Memory B cell (primary cell): Measurements from ENCODE around the gene IQSEC1.

Experiments used
- ATAC-seq: fragments of 150-1000 bp; cut with Tn5 transposase; 2 replicates; pipeline ENCODE4 v1.10.0; 2021; ENCODE audit warnings: low read depth, mild to moderate bottlenecking, moderate library complexity
- DNase-seq, 2 donors: peaks; one replicate each; pipeline ENCODE4 v3.0.0; 2022; ENCODE audit warnings: low spot score in 2 of 2
- H3K27ac Mint-ChIP-seq: one replicate; pipeline ENCODE4 v1.8.0; 2022; ENCODE audit warnings: mild to moderate bottlenecking, moderate library complexity, mixed read lengths
- H3K27me3 Mint-ChIP-seq: one replicate; pipeline ENCODE4 v1.8.0; 2022; ENCODE audit warnings: mixed read lengths
- H3K36me3 Mint-ChIP-seq: one replicate; pipeline ENCODE4 v1.8.0; 2022; ENCODE audit warnings: mild to moderate bottlenecking, mixed read lengths
- H3K4me1 Mint-ChIP-seq: one replicate; pipeline ENCODE4 v1.8.0; 2022; ENCODE audit warnings: mixed read lengths
- H3K4me3 Mint-ChIP-seq: one replicate; pipeline ENCODE4 v1.8.0; 2022; ENCODE audit warnings: mild to moderate bottlenecking, moderate library complexity, mixed read lengths
- H3K9me3 Mint-ChIP-seq: one replicate; pipeline ENCODE4 v1.8.0; 2022; ENCODE audit warnings: mixed read lengths

The IQSEC1 gene

DNA sequence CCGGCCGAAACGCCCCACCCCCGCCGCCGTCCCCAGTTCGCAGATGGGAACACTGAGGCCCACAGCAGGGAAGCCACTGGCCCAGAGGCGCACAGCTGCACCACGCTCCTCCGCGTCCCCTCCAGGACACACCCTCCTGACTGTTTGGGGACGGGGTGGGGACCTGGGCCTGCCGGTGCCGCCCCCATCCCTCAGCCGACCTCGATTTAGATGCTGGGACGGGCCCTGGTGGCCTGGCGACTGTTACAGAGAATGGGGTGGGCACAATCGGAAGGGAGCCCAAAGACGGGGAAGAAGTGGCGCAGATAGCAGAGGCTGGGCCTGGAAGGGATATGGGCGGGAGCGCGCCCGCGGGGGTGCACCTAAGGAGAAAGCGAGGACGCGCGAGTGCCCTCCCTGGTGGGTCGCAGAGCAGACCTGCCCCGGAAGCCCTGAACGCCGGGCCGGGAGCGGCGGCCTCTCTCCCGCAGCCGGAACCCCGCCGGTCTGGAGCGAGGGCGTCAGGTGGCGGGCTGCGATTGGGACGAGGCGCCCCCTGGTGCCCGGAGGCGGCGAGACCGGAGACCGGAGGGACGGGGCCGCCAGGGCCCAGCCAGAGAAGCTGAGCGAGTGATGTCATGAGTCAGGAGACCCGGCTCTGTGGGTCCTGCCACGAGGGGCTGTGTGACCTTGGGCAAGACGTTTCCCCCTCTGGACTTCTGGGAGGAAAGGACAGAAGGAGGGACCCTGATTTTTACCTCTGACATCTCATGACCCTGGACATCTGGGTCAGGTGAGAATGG lies 78.4 kb downstream of the IQSEC1 start:
- Mint-ChIP-seq H3K4me3 (peak overlapping the region; percentile 92), H3K27me3 (no peaks in the 10 kb centered on the region), H3K36me3 (peaks cover 15% of the 10 kb centered on the region), H3K27ac (peak overlapping the region; percentile 96), H3K4me1 (peaks cover 61% of the 10 kb centered on the region), H3K9me3 (no peaks in the 10 kb centered on the region)
- DNase-seq (peak; percentile 86 to 93), ATAC-seq (peak; percentile 79)

DNA sequence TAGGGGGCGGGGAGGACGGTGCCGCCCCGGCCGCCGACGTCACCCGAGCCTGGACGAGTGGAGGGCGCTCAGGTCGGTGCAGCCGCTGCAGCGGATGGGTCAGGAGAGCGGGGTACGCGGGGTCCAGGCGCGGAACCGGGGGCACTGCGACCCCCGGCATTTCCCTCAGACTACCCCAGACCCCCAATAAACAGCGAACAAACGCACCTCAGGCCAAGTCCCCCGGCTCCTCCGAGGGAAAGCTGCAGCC lies 78.9 kb downstream of the IQSEC1 start:
- ATAC-seq, result no peak
- Mint-ChIP-seq H3K27me3 (no peaks in the 10 kb centered on the region), H3K36me3 (peaks cover 15% of the 10 kb centered on the region), H3K4me3 (peak overlapping the region; percentile 92), H3K4me1 (peaks cover 59% of the 10 kb centered on the region), H3K9me3 (no peaks in the 10 kb centered on the region), H3K27ac (peak overlapping the region; percentile 96)
- DNase-seq, result no peak

DNA sequence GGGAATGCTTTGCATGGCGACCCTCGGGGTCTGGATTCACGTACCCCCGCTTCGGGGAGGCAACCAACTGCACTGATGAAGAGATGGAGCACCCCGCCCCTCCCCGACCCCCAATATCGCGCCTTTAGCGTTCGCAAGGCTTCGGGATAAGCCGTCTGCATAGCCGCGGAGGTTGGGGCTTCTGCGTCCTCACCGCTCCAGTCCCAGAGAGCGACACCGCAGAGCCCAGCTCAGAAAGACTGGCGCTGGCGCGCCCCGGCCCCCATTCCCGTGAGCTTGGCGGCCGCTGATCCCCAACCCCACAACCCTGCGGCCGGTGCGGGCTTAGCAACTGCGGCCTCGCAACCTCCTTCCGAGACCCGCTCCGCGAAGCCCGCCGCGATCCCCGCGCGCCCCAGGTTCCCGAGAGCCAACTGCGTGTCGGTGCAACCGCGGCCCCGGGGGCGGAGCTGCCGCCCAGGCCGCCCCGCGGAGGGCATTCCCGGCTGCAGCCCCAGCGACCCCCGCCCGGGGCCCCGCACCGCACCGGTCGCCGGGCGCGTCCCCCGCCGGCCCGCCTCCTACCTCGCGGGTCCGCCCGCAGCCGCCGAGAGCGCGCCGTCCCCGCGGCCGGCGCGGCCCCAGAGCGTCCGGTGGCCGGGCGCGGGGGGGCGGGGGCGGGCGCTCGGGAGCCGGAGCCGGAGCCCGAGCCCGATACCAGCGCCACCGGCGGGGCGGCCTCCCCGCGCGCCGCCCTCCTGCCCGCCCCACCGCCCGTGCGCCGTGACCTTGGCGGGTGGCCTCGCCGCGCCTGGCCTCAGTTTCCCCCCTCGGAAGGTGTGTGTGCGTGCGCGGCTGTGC lies 79.5 kb downstream of the IQSEC1 start:
- Mint-ChIP-seq H3K36me3 (peaks cover 14% of the 10 kb centered on the region), H3K27me3 (no peaks in the 10 kb centered on the region), H3K4me3 (peak overlapping the region; percentile 92), H3K4me1 (peaks cover 57% of the 10 kb centered on the region), H3K27ac (peak overlapping the region; percentile 96), H3K9me3 (no peaks in the 10 kb centered on the region)
- no peak for DNase-seq
- peak; percentile 5 for ATAC-seq

DNA sequence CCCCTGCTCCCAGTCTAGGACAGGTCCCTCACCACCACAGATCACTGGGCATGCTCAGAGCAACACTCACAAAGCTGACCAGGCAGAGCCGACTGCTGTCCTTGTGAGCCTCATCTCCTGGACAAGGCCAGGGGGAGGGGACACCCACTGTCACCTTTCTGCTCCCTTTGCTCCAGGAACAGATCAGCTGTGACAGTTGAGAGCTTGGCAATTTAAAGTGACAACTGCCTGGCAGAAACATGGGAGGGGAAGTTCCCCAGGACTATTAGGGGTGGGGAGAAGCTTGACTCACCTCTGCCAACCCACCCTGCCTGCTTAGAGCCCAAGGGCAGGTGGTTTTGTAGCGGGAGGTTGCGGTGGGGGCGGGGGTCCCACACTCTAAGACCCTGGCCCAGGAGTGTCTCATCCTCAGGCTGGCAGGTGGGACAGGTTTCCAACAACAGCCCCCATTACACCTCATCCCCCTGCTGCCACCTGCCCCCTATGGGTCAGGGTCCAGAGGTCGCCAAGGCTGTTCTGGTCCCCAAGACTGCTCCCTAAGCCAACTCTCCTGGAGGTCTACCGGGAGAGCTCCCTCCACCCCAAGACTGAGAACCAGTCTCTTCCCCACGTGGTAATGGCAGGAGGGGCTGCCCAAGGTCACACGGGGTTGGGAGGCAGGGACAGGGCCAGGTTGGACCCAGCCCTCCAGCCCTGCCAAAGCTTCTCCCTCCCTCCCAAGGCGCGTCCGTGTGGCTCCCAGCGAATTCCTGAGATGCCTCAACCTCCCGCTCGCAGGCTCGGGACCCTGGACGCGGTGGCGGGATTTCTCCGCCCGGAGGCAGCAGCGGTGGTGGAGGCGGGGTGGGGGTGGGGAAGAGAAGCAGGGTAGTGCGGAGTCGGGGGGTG lies 80.4 kb downstream of the IQSEC1 start:
- no peaks in the 10 kb centered on the region for H3K27me3 Mint-ChIP-seq
- H3K27ac Mint-ChIP-seq, result no peak overlapping the region
- H3K9me3 Mint-ChIP-seq, result no peaks in the 10 kb centered on the region
- no peak for ATAC-seq
- peaks cover 52% of the 10 kb centered on the region for H3K4me1 Mint-ChIP-seq
- peaks cover 11% of the 10 kb centered on the region for H3K36me3 Mint-ChIP-seq
- peak overlapping the region; percentile 53 for H3K4me3 Mint-ChIP-seq
- DNase-seq, result no peak

DNA sequence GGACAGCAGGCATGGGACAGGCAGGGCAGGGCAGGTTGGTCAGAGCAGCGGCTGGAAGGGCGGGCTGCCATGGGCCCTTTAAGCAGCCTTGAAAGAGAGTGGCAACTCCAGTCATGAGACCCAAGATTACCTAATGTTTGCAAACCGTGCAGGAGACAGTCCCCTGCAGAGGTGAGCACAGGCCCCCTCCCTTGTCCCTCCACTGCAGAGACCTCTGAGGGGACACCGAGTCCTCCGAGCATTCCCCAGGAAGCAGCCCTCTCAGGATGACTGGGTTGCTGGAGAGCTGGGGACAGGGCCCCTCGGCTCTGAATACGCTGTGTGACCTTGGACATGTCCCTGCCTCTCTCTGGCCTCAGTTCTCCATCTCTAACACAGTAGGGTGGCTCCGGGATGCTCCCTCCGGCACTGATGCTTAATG lies 81.4 kb downstream of the IQSEC1 start:
- DNase-seq (no peak), ATAC-seq (no peak)
- H3K4me3 Mint-ChIP-seq, result no peak overlapping the region
- peaks cover 57% of the 10 kb centered on the region for H3K4me1 Mint-ChIP-seq
- H3K27me3 Mint-ChIP-seq, result no peaks in the 10 kb centered on the region
- no peaks in the 10 kb centered on the region for H3K9me3 Mint-ChIP-seq
- peaks cover 20% of the 10 kb centered on the region for H3K36me3 Mint-ChIP-seq
- H3K27ac Mint-ChIP-seq, result no peak overlapping the region

DNA sequence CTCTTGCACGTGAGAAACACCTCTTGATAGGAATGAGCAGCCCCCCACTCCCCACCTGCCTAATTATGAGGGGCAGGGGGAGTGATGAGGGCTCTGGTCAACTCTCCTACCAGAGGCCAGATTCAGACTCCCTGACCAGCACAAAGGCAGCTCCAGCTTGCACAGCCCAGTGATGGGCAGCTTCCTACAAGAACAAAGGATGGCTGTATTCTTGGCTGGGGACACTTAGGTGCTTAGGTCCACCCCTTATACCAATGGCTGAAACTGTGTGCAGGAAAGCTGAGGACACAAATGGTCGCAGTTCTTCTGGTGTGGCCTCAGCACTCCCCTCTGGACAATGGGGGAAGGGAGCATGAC lies 81.8 kb downstream of the IQSEC1 start:
- H3K36me3 Mint-ChIP-seq, result peaks cover 16% of the 10 kb centered on the region
- H3K27ac Mint-ChIP-seq, result no peak overlapping the region

DNA sequence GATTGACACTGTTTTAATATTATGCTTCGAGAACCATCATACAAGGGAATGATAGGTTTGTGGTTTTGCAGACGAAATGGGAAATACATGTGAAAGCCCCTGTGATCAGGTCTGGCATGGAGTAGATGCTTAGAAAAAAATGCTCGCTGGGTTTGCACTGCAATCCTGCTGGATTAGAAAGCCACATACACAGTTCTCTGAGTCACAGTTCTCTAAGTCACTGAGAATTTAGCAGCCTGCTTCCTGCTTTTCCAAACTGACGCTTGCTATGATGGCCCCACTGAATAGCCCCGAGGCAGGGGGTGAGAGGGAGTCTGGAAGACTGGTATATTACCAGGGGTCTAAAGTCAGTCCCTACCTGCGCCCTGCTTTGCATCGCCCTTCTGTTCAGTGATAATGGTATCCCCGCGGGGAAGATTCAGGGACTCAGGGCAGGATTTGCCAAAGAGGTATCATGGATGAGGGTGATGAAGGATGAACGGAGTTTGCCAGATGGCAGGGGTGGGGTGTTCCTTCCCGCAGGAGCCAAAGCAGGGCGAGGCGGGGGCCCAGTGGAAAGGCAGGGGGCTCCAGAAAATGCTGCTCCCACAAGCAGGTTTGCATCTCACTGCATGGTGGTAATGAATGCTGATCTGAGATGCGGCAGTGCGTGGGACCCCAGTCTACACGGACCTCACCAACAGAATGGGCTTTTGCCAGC lies 82.3 kb downstream of the IQSEC1 start:
- H3K4me1 Mint-ChIP-seq, result peaks cover 57% of the 10 kb centered on the region
- DNase-seq (no peak), ATAC-seq (no peak)
- H3K9me3 Mint-ChIP-seq, result no peaks in the 10 kb centered on the region
- no peak overlapping the region for H3K4me3 Mint-ChIP-seq
- H3K27me3 Mint-ChIP-seq, result no peaks in the 10 kb centered on the region
- H3K27ac Mint-ChIP-seq, result no peak overlapping the region
- H3K36me3 Mint-ChIP-seq, result peaks cover 16% of the 10 kb centered on the region

More for the DNA sequence above, 81.8 kb downstream of the IQSEC1 start:
- H3K9me3 Mint-ChIP-seq, result no peaks in the 10 kb centered on the region
- H3K4me1 Mint-ChIP-seq, result peaks cover 56% of the 10 kb centered on the region
- H3K27me3 Mint-ChIP-seq, result no peaks in the 10 kb centered on the region
- no peak overlapping the region for H3K4me3 Mint-ChIP-seq
- DNase-seq (no peak), ATAC-seq (no peak)

DNA sequence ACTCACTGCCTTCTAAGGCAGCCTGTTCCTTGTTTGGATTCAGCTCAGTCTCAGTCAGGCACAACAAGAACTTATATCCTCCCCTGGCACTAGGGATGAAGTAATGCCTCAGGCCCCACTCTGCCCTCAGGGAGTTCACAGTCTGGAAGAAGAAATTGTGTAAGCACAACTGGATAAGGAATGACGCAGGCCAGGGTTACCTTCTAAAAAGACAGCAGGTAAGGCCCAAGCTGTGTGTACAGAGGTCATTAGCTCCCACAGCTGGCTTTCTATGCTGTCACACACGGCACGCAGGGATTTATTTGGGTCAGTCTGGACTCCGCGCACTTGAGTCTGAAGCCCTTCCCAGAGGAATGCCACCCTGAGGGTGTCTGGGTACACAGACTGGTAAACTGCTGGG lies 82.9 kb downstream of the IQSEC1 start:
- H3K9me3 Mint-ChIP-seq, result no peaks in the 10 kb centered on the region
- DNase-seq, result no peak
- no peak overlapping the region for H3K4me3 Mint-ChIP-seq
- no peaks in the 10 kb centered on the region for H3K27me3 Mint-ChIP-seq
- H3K4me1 Mint-ChIP-seq, result peaks cover 57% of the 10 kb centered on the region
- H3K27ac Mint-ChIP-seq, result no peak overlapping the region
- no peak for ATAC-seq
- peaks cover 16% of the 10 kb centered on the region for H3K36me3 Mint-ChIP-seq

DNA sequence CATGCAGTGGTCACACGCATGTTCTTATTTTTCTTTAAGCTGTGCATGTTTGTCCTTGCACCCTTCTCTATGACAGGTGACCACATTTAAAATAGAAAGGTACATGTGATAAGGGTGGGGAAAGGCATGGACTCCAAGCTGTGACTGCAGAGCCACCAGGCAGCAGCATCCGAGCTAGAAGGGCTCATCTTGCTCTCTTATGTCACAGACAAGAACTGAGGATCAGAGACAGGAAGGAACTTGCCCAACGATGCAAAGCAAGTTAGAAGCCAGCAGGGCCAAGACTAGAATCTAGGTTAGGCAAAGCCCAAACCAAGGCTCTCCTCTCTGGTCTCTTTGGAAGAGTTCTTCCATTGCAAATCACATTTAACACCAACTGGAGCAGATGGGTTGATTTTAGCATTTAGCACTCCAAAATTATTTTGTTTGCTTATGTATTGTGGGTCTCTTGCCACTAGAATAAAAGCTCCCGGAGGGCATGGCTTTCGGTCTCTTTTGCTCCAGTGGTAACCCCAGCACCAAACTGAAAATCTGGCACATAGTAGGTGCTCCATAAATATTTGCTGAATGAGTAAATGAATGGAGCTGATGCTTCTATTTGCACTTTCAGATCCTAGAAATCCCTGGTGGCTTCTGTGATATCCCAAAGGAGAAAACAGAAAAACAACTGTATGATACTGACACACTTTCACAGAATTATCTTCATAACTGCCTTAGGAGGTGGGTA lies 84.3 kb downstream of the IQSEC1 start:
- DNase-seq (no peak), ATAC-seq (no peak)
- Mint-ChIP-seq H3K36me3 (peaks cover 13% of the 10 kb centered on the region), H3K4me1 (peaks cover 56% of the 10 kb centered on the region), H3K27me3 (no peaks in the 10 kb centered on the region), H3K4me3 (no peak overlapping the region), H3K9me3 (no peaks in the 10 kb centered on the region), H3K27ac (no peak overlapping the region)

DNA sequence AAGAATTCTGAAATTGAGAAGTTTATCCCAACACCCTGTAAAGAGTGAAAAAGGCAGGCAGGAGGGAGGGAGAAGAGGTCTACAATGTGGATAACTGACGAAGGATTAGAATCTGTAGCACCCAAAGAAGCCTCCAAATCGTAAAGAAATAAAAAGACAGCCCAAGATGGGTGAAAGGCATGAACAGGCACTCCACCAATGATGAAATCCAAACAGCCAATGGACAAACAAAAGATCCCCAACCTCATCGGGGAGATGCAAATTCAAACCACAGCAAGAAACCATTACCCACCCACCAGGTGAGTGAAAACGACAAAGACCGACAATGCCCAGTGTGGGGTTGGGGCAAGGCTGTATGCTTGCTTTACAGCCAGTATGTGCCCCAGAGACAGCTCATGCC lies 85.6 kb downstream of the IQSEC1 start:
- Mint-ChIP-seq H3K27me3 (no peaks in the 10 kb centered on the region), H3K4me3 (no peak overlapping the region), H3K27ac (peak overlapping the region; percentile 56), H3K4me1 (peaks cover 60% of the 10 kb centered on the region), H3K9me3 (no peaks in the 10 kb centered on the region), H3K36me3 (peaks cover 13% of the 10 kb centered on the region)
- ATAC-seq (peak; percentile 26), DNase-seq (no peak)

DNA sequence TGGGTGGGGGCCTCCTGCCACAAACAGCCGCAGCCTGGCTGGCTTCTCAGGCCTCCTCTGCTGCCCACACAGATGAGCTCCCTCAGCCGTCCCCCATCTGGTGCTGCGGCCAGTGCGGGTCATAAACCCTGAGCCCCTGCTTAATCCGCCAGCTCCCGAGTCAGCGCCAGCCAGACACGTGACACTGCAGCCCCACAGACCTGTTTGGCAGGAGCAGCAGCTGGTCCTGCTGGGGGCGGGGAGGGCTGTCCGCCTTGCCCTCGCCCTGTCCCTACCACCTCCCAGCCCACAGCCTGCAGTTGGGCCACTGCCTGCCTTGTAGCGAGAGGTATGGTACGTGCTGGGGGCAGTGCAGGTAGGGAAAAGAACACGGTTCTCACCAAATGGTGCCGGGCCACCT lies 86.2 kb downstream of the IQSEC1 start:
- ATAC-seq (no peak), DNase-seq (no peak)
- no peaks in the 10 kb centered on the region for H3K27me3 Mint-ChIP-seq
- peak overlapping the region; percentile 56 for H3K27ac Mint-ChIP-seq
- H3K36me3 Mint-ChIP-seq, result peaks cover 13% of the 10 kb centered on the region
- no peaks in the 10 kb centered on the region for H3K9me3 Mint-ChIP-seq
- no peak overlapping the region for H3K4me3 Mint-ChIP-seq
- H3K4me1 Mint-ChIP-seq, result peaks cover 61% of the 10 kb centered on the region

DNA sequence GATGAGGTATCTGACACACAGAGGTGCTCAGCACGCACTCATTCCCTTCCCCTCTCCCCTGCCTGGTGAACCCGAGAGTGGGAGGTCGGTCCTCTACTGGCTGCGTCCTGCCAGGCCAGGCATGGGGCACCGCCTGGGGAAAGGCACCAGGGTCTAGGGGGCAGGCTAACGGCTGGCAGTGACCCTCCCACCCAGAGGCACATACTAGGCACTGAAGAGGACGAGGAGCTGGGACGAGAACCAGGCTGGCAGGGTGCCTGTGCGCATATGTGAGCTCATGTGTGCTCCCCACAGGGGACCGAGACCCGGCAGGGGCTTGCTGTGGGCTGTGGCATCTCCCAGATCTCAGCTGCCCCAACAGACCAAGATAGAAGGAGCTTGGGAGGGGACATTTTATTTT lies 86.7 kb downstream of the IQSEC1 start:
- Mint-ChIP-seq H3K36me3 (peaks cover 13% of the 10 kb centered on the region), H3K4me3 (no peak overlapping the region), H3K27ac (peak overlapping the region; percentile 67), H3K27me3 (no peaks in the 10 kb centered on the region), H3K4me1 (peaks cover 59% of the 10 kb centered on the region), H3K9me3 (no peaks in the 10 kb centered on the region)
- no peak for DNase-seq
- ATAC-seq, result no peak

DNA sequence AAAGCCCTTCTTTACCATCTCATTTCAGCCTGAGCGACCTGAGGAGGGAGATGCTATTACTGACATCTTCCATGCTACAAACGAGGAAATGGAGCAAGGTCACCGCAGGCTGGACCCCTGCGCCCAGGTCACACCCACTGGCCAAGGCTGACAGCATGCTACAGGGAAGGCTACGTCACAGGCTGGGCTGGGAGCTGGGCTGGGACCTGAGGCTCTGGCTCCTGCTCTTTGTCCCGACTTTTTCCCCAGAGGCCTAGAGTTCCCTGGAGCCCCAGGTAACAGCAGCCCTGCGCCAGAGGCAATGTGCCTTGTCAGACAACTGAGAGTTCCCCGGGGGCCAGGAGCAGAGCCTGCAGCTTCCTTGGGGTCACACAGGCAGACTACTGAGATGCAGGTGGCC lies 87.2 kb downstream of the IQSEC1 start:
- Mint-ChIP-seq H3K27ac (peak overlapping the region; percentile 67), H3K4me1 (peaks cover 57% of the 10 kb centered on the region)
- no peak for ATAC-seq

More for the DNA sequence above, 87.2 kb downstream of the IQSEC1 start:
- Mint-ChIP-seq H3K27me3 (no peaks in the 10 kb centered on the region), H3K9me3 (no peaks in the 10 kb centered on the region), H3K36me3 (peaks cover 13% of the 10 kb centered on the region), H3K4me3 (no peak overlapping the region)
- DNase-seq, result no peak
